ENCODE measurements around the gene EEF1AKMT1.
A peak's percentile ranks its signal among the peaks of the same experiment; 100 is the strongest.
"Not testable (repeated sequence)": the region's sequence is repeated elsewhere in the genome, so short reads cannot be mapped to it uniquely, and the experiment has no call there.

The EEF1AKMT1 gene

GRCh38 chr13:20774746-20775145, 985 bp upstream of the EEF1AKMT1 start:
- Histone ChIP-seq H3K4me1 (ENCODE audit: control insufficient read depth, insufficient read depth, low read length) (peaks cover 7% of the 10 kb centered on the region), H3K4me3 (ENCODE audit: low read length) (no peak overlapping the region), H3K9me3 (ENCODE audit: control insufficient read depth, low read length) (no peaks in the 10 kb centered on the region), H3K9ac (ENCODE audit: low read length) (no peak overlapping the region), H3K27me3 (ENCODE audit: control insufficient read depth, insufficient read depth, low read length) (no peaks in the 10 kb centered on the region), H3K36me3 (ENCODE audit: control insufficient read depth, insufficient read depth, low read length) (no peaks in the 10 kb centered on the region)

DNA sequence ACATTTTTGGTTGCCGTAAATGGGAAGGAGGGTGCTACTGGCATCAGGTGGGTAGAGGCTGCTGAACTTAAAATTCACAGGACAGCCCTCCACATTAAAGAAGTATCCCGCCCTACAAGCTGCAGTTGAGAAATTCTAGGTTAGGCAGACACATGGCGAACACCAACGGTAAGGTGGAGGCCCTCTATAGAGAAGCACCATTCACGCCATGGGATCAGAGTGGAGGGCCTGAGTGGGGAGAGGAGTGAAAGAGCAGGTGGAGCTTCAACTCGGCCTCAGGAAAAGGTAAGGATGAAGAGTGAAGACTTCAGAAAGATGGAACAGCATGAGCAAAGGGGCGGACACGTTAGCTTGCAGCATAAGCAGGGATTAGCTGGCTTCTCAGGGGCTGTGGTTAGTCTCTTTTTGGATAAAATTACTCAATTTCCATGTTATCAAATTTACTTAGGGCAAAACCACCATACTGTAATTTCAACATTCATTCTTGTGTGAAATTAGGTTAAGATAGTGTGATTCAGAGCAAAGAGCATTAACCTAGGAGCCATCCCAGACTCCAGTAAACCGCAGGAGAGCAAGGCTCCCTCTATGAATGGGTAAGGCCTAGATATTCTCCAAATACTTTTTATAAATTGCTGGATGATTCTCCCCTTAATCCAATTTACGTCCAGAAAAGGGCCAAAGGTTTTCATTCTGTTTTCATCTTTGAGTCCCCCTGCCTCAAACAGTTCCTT, 1.2 kb downstream of the EEF1AKMT1 start:
- H3K9ac ChIP-seq (ENCODE audit: low read length), result peak overlapping the region; percentile 96
- H3K4me3 ChIP-seq (ENCODE audit: low read length), result no peak overlapping the region

DNA sequence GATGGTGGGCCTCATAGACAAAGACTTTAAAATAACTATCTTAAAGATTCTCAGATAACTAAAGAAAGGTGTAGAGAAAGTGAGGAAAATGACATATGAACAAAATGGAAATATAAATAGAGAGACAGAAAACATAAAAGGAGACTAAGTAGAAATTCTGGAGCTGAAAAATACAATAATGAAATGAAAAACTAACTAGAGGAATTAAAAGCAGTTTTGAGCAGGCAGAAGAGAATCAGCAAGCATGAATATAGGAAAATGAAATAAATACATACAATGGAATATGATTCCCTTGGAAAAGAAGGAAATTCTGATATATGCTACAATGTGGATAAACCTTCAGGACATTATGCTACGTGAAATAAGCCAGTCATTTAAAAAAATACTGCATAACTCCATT, 3.9 kb downstream of the EEF1AKMT1 start:
- Histone ChIP-seq H3K4me3 (ENCODE audit: low read length) (no peak overlapping the region), H3K9me3 (ENCODE audit: control insufficient read depth, low read length) (no peaks in the 10 kb centered on the region), H3K9ac (ENCODE audit: low read length) (no peak overlapping the region), H3K27me3 (ENCODE audit: control insufficient read depth, insufficient read depth, low read length) (no peaks in the 10 kb centered on the region), H3K4me1 (ENCODE audit: control insufficient read depth, insufficient read depth, low read length) (peaks cover 15% of the 10 kb centered on the region), H3K36me3 (ENCODE audit: control insufficient read depth, insufficient read depth, low read length) (no peaks in the 10 kb centered on the region)

More for the DNA sequence above, 1.2 kb downstream of the EEF1AKMT1 start:
- H3K9me3 ChIP-seq (ENCODE audit: control insufficient read depth, low read length), result no peaks in the 10 kb centered on the region
- H3K27me3 ChIP-seq (ENCODE audit: control insufficient read depth, insufficient read depth, low read length), result no peaks in the 10 kb centered on the region
- no peaks in the 10 kb centered on the region for H3K36me3 ChIP-seq (ENCODE audit: control insufficient read depth, insufficient read depth, low read length)
- H3K4me1 ChIP-seq (ENCODE audit: control insufficient read depth, insufficient read depth, low read length), result peaks cover 15% of the 10 kb centered on the region

- no peaks in the 10 kb centered on the region for H3K9me3 ChIP-seq (ENCODE audit: control insufficient read depth, low read length)
- H3K4me3 ChIP-seq (ENCODE audit: low read length), result no peak overlapping the region
- H3K4me1 ChIP-seq (ENCODE audit: control insufficient read depth, insufficient read depth, low read length), result peaks cover 15% of the 10 kb centered on the region
- no peaks in the 10 kb centered on the region for H3K27me3 ChIP-seq (ENCODE audit: control insufficient read depth, insufficient read depth, low read length)
- no peaks in the 10 kb centered on the region for H3K36me3 ChIP-seq (ENCODE audit: control insufficient read depth, insufficient read depth, low read length)
- H3K9ac ChIP-seq (ENCODE audit: low read length), result no peak overlapping the region
These were observed 4.7 kb downstream of the EEF1AKMT1 start for GRCh38 chr13:20769091-20769490.

- peaks cover 11% of the 10 kb centered on the region for H3K4me1 ChIP-seq (ENCODE audit: control insufficient read depth, insufficient read depth, low read length)
- H3K9me3 ChIP-seq (ENCODE audit: control insufficient read depth, low read length), result no peaks in the 10 kb centered on the region
- no peaks in the 10 kb centered on the region for H3K27me3 ChIP-seq (ENCODE audit: control insufficient read depth, insufficient read depth, low read length)
- no peak overlapping the region for H3K4me3 ChIP-seq (ENCODE audit: low read length)
- H3K9ac ChIP-seq (ENCODE audit: low read length), result no peak overlapping the region
- H3K36me3 ChIP-seq (ENCODE audit: control insufficient read depth, insufficient read depth, low read length), result no peaks in the 10 kb centered on the region
These were observed 6.3 kb downstream of the EEF1AKMT1 start for GRCh38 chr13:20767309-20767943.

- no peaks in the 10 kb centered on the region for H3K27me3 ChIP-seq (ENCODE audit: control insufficient read depth, insufficient read depth, low read length)
- H3K4me3 ChIP-seq (ENCODE audit: low read length), result no peak overlapping the region
- H3K9me3 ChIP-seq (ENCODE audit: control insufficient read depth, low read length), result no peaks in the 10 kb centered on the region
- H3K4me1 ChIP-seq (ENCODE audit: control insufficient read depth, insufficient read depth, low read length), result no peaks in the 10 kb centered on the region
- H3K36me3 ChIP-seq (ENCODE audit: control insufficient read depth, insufficient read depth, low read length), result no peaks in the 10 kb centered on the region
- no peak overlapping the region for H3K9ac ChIP-seq (ENCODE audit: low read length)
These were observed 12.9 kb downstream of the EEF1AKMT1 start for GRCh38 chr13:20760872-20761271.

GRCh38 chr13:20754009-20754408, 19.8 kb downstream of the EEF1AKMT1 start:
- no peak overlapping the region for H3K4me3 ChIP-seq (ENCODE audit: low read length)
- H3K27me3 ChIP-seq (ENCODE audit: control insufficient read depth, insufficient read depth, low read length), result no peaks in the 10 kb centered on the region
- no peaks in the 10 kb centered on the region for H3K9me3 ChIP-seq (ENCODE audit: control insufficient read depth, low read length)
- H3K9ac ChIP-seq (ENCODE audit: low read length), result no peak overlapping the region
- H3K4me1 ChIP-seq (ENCODE audit: control insufficient read depth, insufficient read depth, low read length), result no peaks in the 10 kb centered on the region
- H3K36me3 ChIP-seq (ENCODE audit: control insufficient read depth, insufficient read depth, low read length), result no peaks in the 10 kb centered on the region

DNA sequence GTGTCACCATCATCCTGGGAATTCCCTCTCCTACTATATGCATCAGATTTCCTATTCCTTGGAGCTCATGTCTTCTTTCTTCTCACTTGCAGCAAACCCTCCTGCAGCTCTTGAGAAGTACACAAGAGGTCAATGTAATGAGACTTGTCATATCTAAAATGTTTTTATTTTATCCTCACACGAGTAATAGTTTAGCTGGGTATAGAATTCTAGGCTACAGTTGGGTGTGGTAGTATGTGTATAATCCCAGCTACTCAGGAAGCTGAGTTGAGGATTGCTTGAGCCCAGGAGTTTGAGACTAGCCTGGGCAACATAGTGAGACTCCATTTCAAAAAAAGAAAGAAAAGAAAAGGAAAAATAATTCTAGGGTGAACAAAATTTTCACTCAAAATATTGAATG, 24.4 kb downstream of the EEF1AKMT1 start:
- no peaks in the 10 kb centered on the region for H3K36me3 ChIP-seq (ENCODE audit: control insufficient read depth, insufficient read depth, low read length)
- H3K4me1 ChIP-seq (ENCODE audit: control insufficient read depth, insufficient read depth, low read length), result no peaks in the 10 kb centered on the region
- no peak overlapping the region for H3K9ac ChIP-seq (ENCODE audit: low read length)
- H3K27me3 ChIP-seq (ENCODE audit: control insufficient read depth, insufficient read depth, low read length), result no peaks in the 10 kb centered on the region
- no peaks in the 10 kb centered on the region for H3K9me3 ChIP-seq (ENCODE audit: control insufficient read depth, low read length)
- no peak overlapping the region for H3K4me3 ChIP-seq (ENCODE audit: low read length)

GRCh38 chr13:20743830-20744404, 29.8 kb downstream of the EEF1AKMT1 start:
- not testable (repeated sequence) for H3K4me1 ChIP-seq (ENCODE audit: control insufficient read depth, insufficient read depth, low read length); H3K36me3 ChIP-seq (ENCODE audit: control insufficient read depth, insufficient read depth, low read length); H3K9ac ChIP-seq (ENCODE audit: low read length); H3K4me3 ChIP-seq (ENCODE audit: low read length); H3K27me3 ChIP-seq (ENCODE audit: control insufficient read depth, insufficient read depth, low read length); H3K9me3 ChIP-seq (ENCODE audit: control insufficient read depth, low read length)

DNA sequence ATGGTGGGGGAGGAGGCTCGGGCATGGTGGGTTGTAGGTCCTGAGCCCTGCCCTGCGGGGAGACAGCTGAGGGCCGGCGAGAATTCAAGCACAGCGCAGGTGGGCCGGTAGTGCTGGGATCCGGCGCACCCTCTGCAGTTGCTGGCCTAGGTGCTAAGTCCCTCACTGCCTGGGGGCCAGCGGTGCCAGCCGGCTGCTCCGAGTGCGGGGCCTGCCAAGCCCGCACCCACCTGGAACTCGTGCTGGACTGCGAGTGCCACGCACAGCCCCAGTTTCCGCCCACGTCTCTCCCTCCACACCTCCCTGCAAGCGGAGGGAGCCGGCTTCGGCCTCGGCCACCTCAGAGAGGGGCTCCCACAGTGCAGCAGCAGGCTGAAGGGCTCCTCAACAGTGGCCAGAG, 33.7 kb downstream of the EEF1AKMT1 start:
- Histone ChIP-seq H3K9ac (ENCODE audit: low read length) (no peak overlapping the region), H3K9me3 (ENCODE audit: control insufficient read depth, low read length) (no peaks in the 10 kb centered on the region), H3K27me3 (ENCODE audit: control insufficient read depth, insufficient read depth, low read length) (no peaks in the 10 kb centered on the region), H3K4me3 (ENCODE audit: low read length) (no peak overlapping the region), H3K4me1 (ENCODE audit: control insufficient read depth, insufficient read depth, low read length) (no peaks in the 10 kb centered on the region), H3K36me3 (ENCODE audit: control insufficient read depth, insufficient read depth, low read length) (no peaks in the 10 kb centered on the region)

GRCh38 chr13:20738616-20739015, 35.1 kb downstream of the EEF1AKMT1 start:
- Histone ChIP-seq H3K9ac (ENCODE audit: low read length) (no peak overlapping the region), H3K4me1 (ENCODE audit: control insufficient read depth, insufficient read depth, low read length) (no peaks in the 10 kb centered on the region), H3K36me3 (ENCODE audit: control insufficient read depth, insufficient read depth, low read length) (no peaks in the 10 kb centered on the region), H3K4me3 (ENCODE audit: low read length) (no peak overlapping the region), H3K27me3 (ENCODE audit: control insufficient read depth, insufficient read depth, low read length) (no peaks in the 10 kb centered on the region), H3K9me3 (ENCODE audit: control insufficient read depth, low read length) (no peaks in the 10 kb centered on the region)

Data from mucosa of stomach (tissue), 1 donor.